Head of caudate nucleus (tissue), 42 donors: ENCODE results near the gene TLX3.
"Not testable (repeated sequence)": the region's sequence is repeated elsewhere in the genome, so short reads cannot be mapped to it uniquely, and the experiment has no call there.

Experiments used
- DNase-seq, 42 donors: peaks; one replicate each; pipeline versions ENCODE4 v3.0.0 to v3.0.0-alpha.2; 2020 to 2021; ENCODE audit warnings: mixed read lengths in 7 of 42
- intact Hi-C: fragments of 100-400 bp; cut with DNase I; formaldehyde crosslinking; loops from one replicate; pipeline ENCODE4 v1.15.0; 2022

Gene TLX3

DNA sequence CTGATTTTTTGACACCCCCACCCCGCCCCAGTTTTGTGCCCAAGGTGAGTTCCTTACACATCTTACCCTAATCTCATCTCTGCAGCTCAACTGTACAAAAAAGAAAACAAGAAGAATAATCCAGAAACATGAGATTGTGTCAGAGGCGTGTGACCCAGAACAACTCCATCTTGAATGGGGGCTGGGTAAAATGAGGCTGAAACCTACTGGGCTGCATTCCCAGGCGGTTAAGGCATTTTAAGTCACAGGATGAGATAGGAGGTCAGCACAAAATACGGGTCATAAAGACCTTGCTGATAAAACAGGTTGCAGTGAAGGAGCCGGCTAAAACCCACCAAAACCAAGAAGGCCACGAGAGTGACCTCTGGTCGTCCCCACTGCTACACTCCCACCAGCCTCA is 52.1 kb downstream of the TLX3 start:
- DNase-seq, intact Hi-C loops: not testable (repeated sequence)
